ENCODE data around the gene MED14.

- TF ChIP-seq, protein P1, sequence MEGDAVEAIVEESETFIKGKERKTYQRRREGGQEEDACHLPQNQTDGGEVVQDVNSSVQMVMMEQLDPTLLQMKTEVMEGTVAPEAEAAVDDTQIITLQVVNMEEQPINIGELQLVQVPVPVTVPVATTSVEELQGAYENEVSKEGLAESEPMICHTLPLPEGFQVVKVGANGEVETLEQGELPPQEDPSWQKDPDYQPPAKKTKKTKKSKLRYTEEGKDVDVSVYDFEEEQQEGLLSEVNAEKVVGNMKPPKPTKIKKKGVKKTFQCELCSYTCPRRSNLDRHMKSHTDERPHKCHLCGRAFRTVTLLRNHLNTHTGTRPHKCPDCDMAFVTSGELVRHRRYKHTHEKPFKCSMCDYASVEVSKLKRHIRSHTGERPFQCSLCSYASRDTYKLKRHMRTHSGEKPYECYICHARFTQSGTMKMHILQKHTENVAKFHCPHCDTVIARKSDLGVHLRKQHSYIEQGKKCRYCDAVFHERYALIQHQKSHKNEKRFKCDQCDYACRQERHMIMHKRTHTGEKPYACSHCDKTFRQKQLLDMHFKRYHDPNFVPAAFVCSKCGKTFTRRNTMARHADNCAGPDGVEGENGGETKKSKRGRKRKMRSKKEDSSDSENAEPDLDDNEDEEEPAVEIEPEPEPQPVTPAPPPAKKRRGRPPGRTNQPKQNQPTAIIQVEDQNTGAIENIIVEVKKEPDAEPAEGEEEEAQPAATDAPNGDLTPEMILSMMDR (IDR thresholded peaks at IDR 0.05; ENCODE audit: poor library complexity) = no peak
- TF ChIP-seq EZH2phosphoT487 (IDR thresholded peaks at IDR 0.05; ENCODE audit: low read depth, severe bottlenecking, unreplicated experiment) = no peak
Measured at GRCh38 chrX:40733706-40734105, 1.6 kb downstream of the MED14 start.
